HG03432 (cell line): ENCODE results near the gene ERFE.

ENCODE experiments used
- ATAC-seq: cut with Tn5 transposase; IDR thresholded peaks from one replicate; pipeline ENCODE4 v1.9.1; 2021; ENCODE audit warnings: mild to moderate bottlenecking, moderate library complexity; ENCODE audit not compliant: unreplicated experiment

ERFE gene

GRCh38 chr2:238126338-238126737 lies 32.4 kb upstream of the ERFE start:
- ATAC-seq, result no peak

DNA sequence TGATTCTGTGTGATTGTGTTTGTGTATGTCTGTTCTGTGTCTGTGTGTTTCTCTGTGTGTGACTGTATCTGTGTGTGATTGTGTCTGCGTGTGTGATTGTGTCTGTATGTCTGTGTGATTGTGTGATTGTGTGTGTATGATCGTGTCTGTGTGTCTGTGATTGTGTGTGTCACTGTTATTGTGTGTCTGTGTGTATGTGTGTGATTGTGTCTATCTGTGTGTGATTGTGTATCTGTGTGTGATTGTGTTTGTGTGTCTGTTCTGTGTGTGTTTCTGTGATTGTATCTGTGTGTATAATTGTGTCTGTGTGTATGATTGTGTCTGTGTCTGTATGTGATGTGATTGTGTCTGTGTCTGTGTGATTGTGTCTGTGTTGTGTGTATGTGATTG lies 32.0 kb upstream of the ERFE start:
- ATAC-seq, result no peak

DNA sequence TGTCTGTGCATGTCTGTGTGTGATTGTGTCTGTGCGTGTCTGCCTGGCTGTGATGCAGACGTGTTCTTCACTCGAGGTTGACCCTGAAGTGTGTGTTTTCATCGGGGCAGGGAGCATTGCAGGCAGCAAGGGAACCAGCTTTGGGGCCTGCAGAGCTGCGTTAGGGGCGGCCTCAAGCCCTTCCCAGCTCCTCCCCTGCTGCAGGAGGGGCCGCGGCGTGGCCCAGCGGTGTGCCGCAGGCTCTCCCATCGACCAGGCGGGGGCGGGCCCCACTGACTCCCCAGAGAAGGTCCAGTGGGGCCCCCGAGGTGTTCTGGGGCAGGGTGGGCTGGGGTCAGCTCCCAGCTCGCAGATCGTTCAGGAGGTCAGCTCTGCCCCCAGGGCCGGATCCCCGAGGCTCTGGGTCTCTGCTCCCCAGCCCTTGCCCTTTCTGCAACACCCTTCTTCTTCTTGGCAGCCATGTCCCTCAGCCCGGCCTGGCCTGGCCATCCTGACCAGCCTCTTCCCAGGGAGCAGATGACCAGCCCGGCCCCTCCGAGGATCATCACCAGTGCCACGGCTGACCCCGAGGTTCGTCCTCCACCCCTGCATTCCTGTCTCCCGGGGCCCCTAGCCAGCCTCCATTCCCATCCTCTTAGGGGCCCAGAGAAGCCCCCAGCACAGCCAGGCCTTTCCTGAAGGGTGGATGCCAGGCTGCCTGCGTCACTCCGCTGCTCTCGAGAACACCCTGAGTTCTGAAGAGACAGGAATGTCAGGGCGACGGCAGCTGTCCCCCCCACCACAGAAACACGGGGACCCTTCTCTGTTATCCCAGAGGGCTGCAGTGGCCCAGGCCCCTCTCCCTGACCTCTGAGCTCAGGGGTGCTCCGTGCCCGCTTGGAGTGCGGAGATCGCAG lies 31.4 kb upstream of the ERFE start:
- peak; percentile 61 for ATAC-seq

GRCh38 chr2:238128061-238128440 lies 30.7 kb upstream of the ERFE start:
- no peak for ATAC-seq

DNA sequence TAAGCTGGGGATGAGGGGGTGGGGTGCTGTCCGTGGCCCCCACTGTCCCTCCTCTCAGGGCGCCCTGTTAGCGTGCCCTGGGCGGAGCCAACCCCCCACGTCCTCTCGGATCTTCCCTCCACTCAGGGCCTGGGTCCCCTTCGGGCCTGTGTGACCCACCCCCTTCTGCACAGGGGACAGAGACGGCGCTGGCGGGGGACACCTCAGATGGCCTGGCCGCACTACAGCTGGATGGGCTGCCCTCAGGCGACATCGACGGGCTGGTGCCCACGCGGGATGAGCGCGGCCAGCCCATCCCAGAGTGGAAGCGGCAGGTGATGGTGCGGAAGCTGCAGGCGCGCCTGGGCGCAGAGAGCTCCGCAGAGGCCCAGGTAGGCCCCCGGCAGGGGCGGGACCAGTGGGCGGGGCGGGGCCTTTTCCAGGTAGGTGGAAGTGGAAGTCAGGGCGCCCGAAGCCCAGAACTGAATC lies 30.2 kb upstream of the ERFE start:
- no peak for ATAC-seq

DNA sequence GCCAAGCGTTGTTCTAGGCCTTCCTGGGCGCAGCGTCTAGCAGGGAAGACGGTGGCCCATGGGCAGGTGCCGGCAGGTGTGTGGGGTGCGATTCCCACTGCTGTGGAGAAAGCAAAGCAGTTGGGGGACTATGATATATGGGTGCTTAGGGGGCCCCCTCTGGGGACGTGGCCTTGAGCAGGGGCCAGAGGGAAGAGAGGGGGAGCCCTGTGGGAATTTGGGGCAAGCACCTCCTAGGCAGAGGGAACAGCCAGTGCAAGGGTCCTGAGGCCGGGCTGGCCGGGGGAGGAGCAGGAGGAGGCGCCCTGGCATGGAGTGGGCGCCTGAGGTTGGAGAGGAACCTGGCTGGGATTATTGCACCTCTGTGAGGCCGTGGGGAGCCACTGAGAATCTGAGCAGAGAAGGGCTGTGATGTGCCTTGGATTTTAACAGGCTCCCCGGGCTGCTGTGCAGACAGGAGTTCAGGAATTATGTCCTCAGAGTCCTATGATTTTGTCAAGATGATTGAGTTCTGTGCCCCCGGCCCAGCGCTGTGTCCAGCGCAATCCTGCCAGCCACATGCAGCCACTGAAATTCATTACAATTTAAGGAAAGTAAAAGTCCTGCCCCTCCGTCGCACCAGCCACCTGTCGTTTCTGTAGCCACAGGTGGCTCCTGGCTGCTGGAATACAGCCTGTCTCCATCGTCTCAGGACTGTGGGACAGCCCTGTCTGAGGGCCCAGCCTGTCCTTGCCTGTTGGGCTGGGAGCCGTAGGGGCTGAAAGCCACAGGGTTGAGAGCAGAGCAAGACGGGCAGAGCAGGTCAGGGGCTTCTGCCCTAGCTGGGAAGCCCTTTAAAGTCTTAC lies 29.4 kb upstream of the ERFE start:
- no peak for ATAC-seq

DNA sequence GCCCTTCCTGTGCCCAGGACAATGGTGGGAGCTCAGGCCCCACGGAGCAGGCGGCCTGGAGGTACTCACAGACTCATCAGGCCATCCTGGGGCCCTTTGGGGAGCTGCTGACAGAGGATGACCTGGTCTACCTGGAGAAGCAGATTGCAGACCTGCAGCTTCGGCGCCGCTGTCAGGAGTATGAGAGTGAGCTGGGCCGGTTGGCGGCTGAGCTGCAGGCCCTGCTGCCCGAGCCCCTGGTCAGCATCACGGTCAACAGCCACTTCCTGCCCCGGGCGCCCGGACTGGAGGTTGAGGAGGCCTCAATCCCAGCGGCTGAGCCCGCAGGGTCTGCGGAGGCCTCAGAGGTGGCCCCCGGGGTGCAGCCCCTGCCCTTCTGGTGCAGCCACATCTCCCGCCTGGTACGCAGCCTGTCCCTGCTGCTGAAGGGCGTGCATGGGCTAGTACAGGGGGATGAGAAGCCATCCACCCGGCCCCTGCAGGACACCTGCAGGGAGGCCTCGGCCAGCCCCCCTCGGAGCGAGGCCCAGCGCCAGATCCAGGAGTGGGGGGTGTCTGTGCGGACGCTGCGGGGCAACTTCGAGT lies 28.6 kb upstream of the ERFE start:
- ATAC-seq, result no peak

- ATAC-seq, result no peak
These were observed 27.8 kb upstream of the ERFE start for GRCh38 chr2:238130696-238131628.

DNA sequence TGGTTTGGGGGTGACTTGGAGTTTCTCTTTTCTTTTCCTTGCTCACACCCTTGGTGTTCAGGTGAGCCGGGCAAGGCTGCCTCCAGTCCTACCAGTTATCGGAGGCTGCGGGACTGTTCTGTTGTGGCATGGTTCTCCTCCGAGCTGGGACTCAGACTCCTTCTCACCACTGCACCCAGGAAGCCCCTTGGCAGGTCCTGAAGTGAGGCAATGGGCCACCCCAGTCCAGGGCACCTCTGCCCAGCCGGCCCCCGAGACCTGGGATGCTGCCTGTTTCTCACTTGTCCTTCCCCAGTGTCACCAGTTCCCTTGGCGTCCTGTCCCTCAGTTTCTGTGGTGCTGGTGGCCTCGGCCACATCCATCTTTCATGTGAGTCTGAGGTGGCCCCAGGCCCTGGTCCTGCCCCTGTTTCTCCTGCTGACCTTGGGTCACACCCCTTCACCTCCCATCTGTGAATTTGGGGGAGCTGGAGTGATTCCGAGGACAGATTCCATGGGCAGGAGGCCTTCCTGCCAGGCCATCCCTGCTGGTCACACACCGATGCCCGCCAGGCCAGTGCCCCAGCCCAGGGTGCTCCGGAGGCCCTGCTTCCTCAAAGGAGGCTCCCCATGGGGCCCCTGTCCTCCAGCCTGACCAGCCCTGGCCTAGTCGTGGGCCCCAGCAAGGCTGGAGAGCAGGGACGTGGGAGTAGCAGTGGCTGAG lies 26.9 kb upstream of the ERFE start:
- ATAC-seq, result no peak

GRCh38 chr2:238132463-238133450 lies 26.0 kb upstream of the ERFE start:
- no peak for ATAC-seq

DNA sequence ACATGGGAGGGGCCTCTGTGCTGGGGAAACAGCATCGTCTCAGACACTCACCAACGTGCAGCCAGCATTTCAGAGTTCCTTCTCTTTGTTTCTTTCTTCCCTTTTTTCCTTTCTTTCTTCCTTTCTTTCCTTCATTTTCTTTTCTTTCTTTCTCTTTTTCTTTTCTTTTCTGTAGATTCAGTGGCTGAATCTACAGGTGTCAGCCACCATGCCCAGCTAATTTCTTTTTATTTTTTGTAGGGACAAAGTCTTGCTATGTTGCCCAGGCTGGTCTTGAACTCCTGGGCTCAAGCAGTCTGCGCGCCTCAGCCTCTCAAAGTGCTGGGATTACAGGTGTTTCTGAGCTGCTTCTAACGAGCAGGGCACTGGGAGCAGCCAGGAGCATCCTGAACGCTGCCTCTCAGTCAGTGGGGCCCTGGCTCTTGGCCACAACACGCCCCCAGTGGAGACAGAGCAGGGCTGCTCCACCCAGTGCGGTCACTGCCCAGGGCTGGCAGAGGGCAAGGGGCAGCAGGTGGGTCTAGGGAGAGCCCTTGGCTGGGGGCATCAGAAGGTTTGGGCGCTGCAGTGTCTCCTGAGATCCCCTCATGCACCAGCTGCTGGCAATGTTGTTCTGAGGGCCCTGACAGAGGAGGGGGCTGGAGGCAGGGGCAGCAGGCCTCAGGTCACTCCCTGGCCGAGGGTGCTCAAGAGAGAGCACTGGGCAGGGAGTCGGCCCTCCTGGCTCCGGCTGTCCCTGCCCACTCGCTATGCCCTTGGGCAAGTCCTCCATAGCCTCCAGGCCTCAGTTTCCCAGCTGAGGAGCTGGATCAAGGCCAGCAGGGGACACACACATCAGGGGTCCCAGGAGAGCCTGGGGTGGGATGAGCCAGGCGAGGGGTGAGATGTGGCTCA lies 25.0 kb upstream of the ERFE start:
- ATAC-seq, result no peak

DNA sequence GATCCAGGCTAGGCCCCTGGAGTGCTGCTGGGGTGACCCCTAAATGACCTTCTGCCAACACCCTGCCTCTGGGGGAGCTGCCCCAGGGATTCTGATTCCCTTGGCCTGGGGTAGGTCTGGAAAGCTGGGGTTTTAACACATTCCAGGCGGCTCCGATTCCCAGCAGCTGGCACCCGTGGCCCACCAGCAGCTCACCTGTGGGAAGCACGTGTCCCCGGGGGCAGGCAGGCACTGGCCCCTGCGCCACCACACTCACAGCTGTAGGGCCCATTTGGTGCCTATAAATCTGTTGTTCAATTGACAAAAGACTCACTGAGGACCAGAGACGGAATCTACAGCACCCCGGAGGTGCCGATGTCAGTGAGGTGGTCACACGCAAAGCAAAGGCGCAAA lies 24.4 kb upstream of the ERFE start:
- ATAC-seq, result no peak

- ATAC-seq, result no peak
These were observed 23.1 kb upstream of the ERFE start for GRCh38 chr2:238135601-238136150.

- ATAC-seq, result no peak
These were observed 21.8 kb upstream of the ERFE start for GRCh38 chr2:238136820-238137537.

DNA sequence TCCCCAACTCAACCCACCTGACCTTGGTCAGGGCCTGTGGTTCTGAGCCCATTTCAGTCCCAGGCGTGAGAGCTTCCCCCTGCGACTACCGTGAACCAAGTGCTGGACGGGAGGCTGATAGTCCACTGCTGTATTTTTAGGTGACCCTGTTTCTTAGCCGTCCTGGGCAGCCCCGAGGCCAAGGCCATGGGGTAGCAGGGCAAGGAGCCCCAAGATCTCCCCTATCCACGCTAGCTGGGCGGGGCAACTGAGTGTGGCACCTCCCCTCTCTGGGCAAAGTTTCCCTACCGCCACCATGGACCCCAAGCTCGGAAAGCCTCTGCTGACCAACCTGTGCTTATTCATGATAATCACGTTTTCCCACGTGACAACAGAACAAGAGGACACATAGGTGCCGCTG lies 20.9 kb upstream of the ERFE start:
- no peak for ATAC-seq

DNA sequence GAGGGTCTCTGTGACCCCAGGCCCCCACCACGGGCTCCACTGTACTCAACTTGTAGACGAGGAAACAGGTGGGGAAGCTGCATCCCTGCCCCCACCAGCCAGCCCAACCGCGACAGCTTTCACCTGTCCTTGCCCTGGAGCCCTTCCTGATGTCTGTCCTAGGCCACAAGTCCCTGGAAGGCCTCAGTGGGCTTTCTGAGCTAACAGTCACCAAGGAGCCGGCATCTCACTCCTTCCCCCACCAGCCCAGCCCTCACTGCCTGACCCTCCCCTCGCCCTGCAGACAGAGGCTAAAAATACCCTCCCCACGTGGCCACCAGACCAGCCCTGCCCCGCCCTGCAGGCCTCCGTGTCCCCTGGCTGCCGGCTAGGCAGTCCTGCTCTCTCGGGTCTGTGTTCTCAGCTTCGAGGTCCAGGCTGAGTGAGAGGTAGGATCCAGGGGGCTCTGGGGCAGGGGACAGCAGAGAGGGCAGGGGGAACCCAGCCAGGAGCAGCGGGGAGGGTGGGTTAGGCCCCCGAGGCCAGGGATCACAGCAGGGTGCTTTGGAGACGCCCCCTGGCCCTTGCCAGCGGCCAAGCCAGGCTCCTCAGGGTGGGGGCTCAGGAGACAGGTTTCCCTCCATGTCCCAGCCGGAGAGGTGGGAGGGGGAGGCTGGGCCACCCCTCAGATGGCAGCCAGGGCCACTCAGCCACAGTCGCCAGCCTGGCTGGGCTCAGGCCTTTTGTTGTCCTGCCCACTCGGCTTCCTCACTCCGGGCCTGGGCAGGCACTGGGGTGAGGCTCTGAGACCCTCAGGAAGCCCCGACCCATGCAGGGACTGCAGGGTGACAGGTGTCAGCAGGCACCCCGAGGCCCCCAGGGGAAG lies 20.2 kb upstream of the ERFE start, which contains the start of gene KLHL30:
KLHL30 (plus strand) TSS at position 338 of the 865 bp plus-strand sequence. CDS start 2,087 bp downstream, outside the sequence.
- no peak for ATAC-seq
